Esophagus squamous epithelium (tissue), 5 donors: ENCODE data around the gene BCL2L11. TPM values are rescaled to one million over a fixed set of nuclear protein-coding genes. Genes with fewer than 3 reads are reported as not detected.
"Not testable (repeated sequence)": the region's sequence is repeated elsewhere in the genome, so short reads cannot be mapped to it uniquely, and the experiment has no call there.

Source experiments
- DNase-seq: peaks from one replicate; lab custom pipeline; 2025; lab: John Stamatoyannopoulos, UW
- H3K27ac ChIP-seq, 4 donors: fragments of 200-600 bp; sonication (generic); one replicate each; pipeline ENCODE4 v1.5.1; 2016 to 2019; ENCODE audit warnings: mild to moderate bottlenecking in 1 of 4
- H3K27me3 ChIP-seq, 4 donors: fragments of 200-600 bp; sonication (generic); 1 replicate in 3 of 4; 2 replicates in 1 of 4; pipeline versions ENCODE4 v1.5.1 to v1.6.0; 2017 to 2021; ENCODE audit warnings: antibody characterized with exemption in 1 of 4
- H3K36me3 ChIP-seq, 3 donors: fragments of 200-600 bp; sonication (generic); one replicate each; pipeline ENCODE4 v1.5.1; 2016 to 2019
- H3K4me1 ChIP-seq, 3 donors: fragments of 200-600 bp; sonication (generic); one replicate each; pipeline ENCODE4 v1.5.1; 2017 to 2019
- H3K4me3 ChIP-seq, 4 donors: fragments of 200-600 bp; sonication (generic); 1 replicate in 3 of 4; 2 replicates in 1 of 4; pipeline ENCODE4 v1.5.1; 2016 to 2019; ENCODE audit warnings: mild to moderate bottlenecking in 2 of 4, moderate library complexity in 1 of 4
- H3K9me3 ChIP-seq, 3 donors: fragments of 200-600 bp; sonication (generic); one replicate each; pipeline ENCODE4 v1.5.1; 2016 to 2019
- POLR2A ChIP-seq, 4 donors: fragments of 450-650 bp; IDR thresholded peaks; one replicate each; pipeline ENCODE4 v1.6.1; 2017; ENCODE audit warnings: antibody characterized with exemption in 4 of 4, mild to moderate bottlenecking in 4 of 4, moderate library complexity in 3 of 4
- WGBS, 2 donors: methylation state at CpG; one replicate each; pipeline ENCODE4 v1.1.5; 2018; 5-methylcytosine and 5-hydroxymethylcytosine counted together
- intact Hi-C: fragments of 100-400 bp; cut with DNase I; formaldehyde crosslinking; loops from one replicate; pipeline ENCODE4 v1.15.0; 2022
- total RNA-seq, 4 donors: library from RNA; depleted of rRNA; stranded (reverse); fragments of >200 nt; gene quantifications; one replicate each; pipeline ENCODE4 v1.1.0, GENCODE V29; 2016
- TF ChIP-seq, protein P1 (sequence below), 6 experiments: fragments of 450-650 bp in 4 of 6; fragments of 200-600 bp in 2 of 6; sonication (generic) in 2 of 6; IDR thresholded peaks; one replicate each; pipeline ENCODE4 v1.5.1; 2016 to 2019; ENCODE audit warnings: antibody characterized with exemption in 6 of 6, mild to moderate bottlenecking in 4 of 6, moderate library complexity in 4 of 6
- donor health status: DM: yes; HTN: yes; CAD: no.

The BCL2L11 gene, protein sequence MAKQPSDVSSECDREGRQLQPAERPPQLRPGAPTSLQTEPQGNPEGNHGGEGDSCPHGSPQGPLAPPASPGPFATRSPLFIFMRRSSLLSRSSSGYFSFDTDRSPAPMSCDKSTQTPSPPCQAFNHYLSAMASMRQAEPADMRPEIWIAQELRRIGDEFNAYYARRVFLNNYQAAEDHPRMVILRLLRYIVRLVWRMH
- total RNA-seq: 10 to 100 TPM in 2 of 4 donors, 1 to 10 TPM in 2; 7.8 to 28.2 (median 9.9) TPM

DNA sequence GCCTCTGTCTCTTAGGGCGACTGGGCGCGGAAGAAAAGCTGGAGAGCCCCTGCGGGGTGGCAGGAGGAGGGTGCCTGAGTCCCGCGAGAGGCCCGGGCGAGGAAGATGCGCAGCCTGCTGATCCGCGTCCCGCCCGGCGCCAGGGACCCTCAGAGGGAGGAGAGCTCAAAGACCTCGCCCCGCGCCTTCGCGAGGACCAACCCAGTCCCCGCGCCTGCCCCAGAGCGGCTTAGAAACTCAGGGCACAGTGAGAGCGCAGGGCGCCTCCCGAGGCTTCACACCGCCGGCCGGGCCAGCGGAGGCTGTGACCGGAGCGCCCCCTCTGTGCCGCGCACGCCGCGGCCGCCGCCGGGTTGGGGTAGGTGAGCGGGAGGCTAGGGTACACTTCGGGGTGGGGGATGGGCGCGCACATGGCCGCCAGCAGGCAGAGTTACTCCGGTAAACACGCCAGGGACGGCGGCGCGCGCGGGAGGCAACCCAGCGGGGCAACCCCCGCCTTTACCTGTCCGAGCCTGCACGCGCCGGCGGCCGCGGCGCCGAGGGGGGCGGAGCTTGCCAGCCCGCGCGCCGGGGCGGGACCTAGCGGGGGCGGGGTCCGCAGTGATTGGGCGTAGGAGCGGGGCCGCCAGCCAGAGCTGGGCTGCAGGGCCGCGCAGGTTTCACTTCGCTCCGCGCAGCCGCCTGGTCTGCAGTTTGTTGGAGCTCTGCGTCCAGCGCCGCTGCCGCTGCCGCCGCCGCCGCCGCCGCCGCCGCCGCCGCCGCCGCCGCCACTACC is at the start of gene BCL2L11:
BCL2L11 (plus strand) TSS at position 662 of the 775 bp plus-strand sequence. CDS start 2,832 bp downstream, outside the sequence.
- Histone ChIP-seq H3K36me3 (peaks cover 3 to 19% (median 5%) of the 10 kb centered on the region in 3 donors), H3K27me3 (peaks cover 0 to 52% (median 0%) of the 10 kb centered on the region in 4 donors), H3K27ac (peak within 1 kb of the TSS; percentile 91 to 96 (median 92)), H3K4me1 (peaks cover 42 to 75% (median 43%) of the 10 kb centered on the region in 3 donors), H3K4me3 (peak within 1 kb of the TSS; percentile 81 to 93 (median 84)), H3K9me3 (no peaks in the 10 kb centered on the region)
- peak in 2 of 4 donors; percentile 93 to 98 for TF ChIP-seq POLR2A (IDR thresholded peaks at IDR 0.05)
- TF ChIP-seq, protein P1, sequence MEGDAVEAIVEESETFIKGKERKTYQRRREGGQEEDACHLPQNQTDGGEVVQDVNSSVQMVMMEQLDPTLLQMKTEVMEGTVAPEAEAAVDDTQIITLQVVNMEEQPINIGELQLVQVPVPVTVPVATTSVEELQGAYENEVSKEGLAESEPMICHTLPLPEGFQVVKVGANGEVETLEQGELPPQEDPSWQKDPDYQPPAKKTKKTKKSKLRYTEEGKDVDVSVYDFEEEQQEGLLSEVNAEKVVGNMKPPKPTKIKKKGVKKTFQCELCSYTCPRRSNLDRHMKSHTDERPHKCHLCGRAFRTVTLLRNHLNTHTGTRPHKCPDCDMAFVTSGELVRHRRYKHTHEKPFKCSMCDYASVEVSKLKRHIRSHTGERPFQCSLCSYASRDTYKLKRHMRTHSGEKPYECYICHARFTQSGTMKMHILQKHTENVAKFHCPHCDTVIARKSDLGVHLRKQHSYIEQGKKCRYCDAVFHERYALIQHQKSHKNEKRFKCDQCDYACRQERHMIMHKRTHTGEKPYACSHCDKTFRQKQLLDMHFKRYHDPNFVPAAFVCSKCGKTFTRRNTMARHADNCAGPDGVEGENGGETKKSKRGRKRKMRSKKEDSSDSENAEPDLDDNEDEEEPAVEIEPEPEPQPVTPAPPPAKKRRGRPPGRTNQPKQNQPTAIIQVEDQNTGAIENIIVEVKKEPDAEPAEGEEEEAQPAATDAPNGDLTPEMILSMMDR (IDR thresholded peaks at IDR 0.05): peak in 1 of 6 experiments; percentile 11
- 0% methylated on average over 2 of the region's 98 CpGs; no CpG with 5 or more reads in 1 of the 2 donors for WGBS, 2 donors
- peak; percentile 71 for DNase-seq
- intact Hi-C loops: no loop called here

DNA sequence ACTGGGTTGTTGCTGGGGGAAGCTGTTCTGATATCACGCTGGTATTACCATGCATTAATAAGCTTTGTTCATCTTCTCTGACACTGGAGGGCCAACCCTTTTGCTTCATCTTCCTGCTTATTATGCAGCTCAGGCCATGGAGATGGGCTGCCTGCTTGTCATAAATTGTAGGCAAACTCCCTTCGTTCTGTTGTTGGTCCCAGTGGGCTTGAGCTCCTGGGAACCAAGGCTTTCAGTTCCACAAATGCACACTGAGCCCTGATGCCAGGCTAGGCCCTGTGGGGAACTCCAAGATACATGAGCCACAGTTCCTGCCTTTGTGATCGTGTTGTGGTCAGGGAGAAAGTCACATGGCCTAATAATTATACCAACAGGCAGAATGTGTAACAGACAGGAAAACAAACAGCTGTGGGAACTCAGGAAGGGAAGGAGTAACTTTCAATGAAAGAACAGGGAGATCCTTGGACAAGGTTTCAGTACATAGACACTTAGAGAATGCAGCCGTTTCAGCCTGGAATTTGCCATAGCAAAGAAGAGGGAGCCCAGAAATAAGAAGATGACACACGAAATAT is 49.0 kb upstream of the BCL2L11 start:
- Histone ChIP-seq H3K4me3 (no peak overlapping the region), H3K36me3 (no peaks in the 10 kb centered on the region), H3K27ac (peak overlapping the region in 2 of 4 donors; percentile 44 to 61), H3K27me3 (no peaks in the 10 kb centered on the region), H3K4me1 (peaks cover 14 to 36% (median 19%) of the 10 kb centered on the region in 3 donors), H3K9me3 (peaks cover 0 to 11% (median 0%) of the 10 kb centered on the region in 3 donors)
- DNase-seq: no peak
- TF ChIP-seq, protein P1 (IDR thresholded peaks at IDR 0.05): no peak
- TF ChIP-seq POLR2A (IDR thresholded peaks at IDR 0.05): no peak
- WGBS, 2 donors: 28 to 44% methylated on average over 4 to 5 of the region's 5 CpGs
- intact Hi-C loops: no loop called here

DNA sequence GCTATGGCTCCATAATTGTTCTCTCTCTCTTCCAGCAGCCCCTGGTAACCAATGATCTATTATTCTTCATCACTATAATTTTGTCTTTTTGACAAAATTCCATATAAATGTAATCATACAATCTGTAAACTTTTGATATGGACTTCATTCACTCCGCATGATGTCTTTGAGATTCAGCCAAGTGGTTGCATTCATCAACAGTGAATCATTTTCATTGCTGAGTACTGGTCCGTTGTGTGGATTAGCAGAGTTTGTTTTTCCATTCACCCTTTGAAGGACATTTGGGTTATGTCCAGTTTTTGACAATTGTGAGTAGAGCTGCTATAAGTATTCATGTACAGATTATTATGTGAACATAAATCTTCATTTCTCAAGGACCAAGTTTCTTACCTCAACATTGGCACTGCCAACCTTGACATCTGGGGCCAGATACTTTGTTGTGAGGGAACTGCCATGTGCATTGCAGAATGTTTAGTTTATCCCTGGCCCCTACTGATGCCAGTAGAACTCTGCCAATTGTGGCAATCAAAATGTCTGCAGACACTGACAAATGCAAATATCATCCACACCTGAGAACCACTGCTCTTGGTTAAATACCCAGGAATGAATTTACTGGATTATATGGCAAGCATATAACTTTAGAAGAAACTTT is 48.4 kb upstream of the BCL2L11 start:
- intact Hi-C loops: no loop called here
- DNase-seq: no peak
- 21 to 22% methylated on average over 2 of the region's 2 CpGs for WGBS, 2 donors
- H3K36me3 ChIP-seq: no peaks in the 10 kb centered on the region
- H3K4me3 ChIP-seq: no peak overlapping the region
- peak overlapping the region in 2 of 4 donors; percentile 44 to 61 for H3K27ac ChIP-seq
- peaks cover 14 to 36% (median 19%) of the 10 kb centered on the region in 3 donors for H3K4me1 ChIP-seq
- TF ChIP-seq POLR2A (IDR thresholded peaks at IDR 0.05): no peak
- TF ChIP-seq, protein P1 (IDR thresholded peaks at IDR 0.05): no peak
- no peaks in the 10 kb centered on the region for H3K27me3 ChIP-seq
- H3K9me3 ChIP-seq: peaks cover 0 to 11% (median 0%) of the 10 kb centered on the region in 3 donors

DNA sequence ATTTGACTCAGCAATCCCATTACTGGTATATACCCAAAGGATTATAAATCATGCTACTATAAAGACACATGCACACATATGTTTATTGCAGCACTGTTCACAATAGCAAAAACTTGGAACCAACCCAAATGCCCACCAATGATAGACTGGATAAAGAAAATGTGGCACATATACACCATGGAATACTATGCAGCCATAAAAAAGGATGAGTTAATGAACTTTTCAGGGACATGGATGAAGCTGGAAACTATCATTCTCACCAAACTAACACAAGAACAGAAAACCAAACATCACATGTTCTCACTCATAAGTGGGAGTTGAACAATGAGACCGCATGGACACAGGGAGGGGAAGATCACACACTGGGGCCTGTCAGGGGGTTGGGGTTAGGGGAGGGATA is 38.1 kb upstream of the BCL2L11 start:
- DNase-seq, H3K36me3 ChIP-seq, intact Hi-C loops, H3K4me1 ChIP-seq, H3K9me3 ChIP-seq, H3K27ac ChIP-seq, H3K4me3 ChIP-seq: not testable (repeated sequence)
- WGBS, 2 donors: 0% methylated on average over 1 of the region's 1 CpG
- H3K27me3 ChIP-seq: peaks cover 0 to 36% (median 0%) of the 10 kb centered on the region in 4 donors

DNA sequence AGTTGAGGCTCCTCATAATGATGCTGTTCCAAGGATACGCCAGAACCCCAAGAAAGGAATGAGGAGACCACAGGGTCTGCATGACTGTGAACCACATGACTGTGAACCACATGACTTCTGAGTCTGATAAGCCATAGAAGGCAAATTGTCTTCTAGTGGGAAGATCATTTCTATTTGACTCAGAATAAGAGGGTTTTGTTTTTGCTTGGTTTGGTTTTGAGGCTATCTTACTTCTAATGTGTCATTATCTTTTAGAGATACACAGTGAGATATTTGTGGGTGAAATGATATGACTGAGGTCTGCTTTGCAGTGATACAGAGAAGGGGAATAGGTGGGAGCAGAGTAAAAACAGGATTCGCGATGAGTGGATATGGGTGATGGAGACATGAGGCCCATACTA is 28.9 kb upstream of the BCL2L11 start:
- 71 to 84% methylated on average over 3 of the region's 3 CpGs for WGBS, 2 donors
- TF ChIP-seq, protein P1 (IDR thresholded peaks at IDR 0.05): no peak
- TF ChIP-seq POLR2A (IDR thresholded peaks at IDR 0.05): no peak
- no peaks in the 10 kb centered on the region for H3K36me3 ChIP-seq

More for the DNA sequence above, 28.9 kb upstream of the BCL2L11 start:
- DNase-seq: no peak
- Histone ChIP-seq H3K27me3 (peaks cover 0 to 4% (median 0%) of the 10 kb centered on the region in 4 donors), H3K9me3 (no peaks in the 10 kb centered on the region), H3K4me3 (no peak overlapping the region), H3K4me1 (no peaks in the 10 kb centered on the region), H3K27ac (no peak overlapping the region)
- intact Hi-C loops: no loop called here
